ENCODE results near the gene SFMBT1. TPM values are rescaled to one million over a fixed set of nuclear protein-coding genes. Genes with fewer than 3 reads are reported as not detected.

The SFMBT1 gene
- total RNA-seq, 2 donors from 2014 or later: 6.9 to 17.6 TPM

- no peak for DNase-seq
- intact Hi-C loops (cut with DNase I): loop anchor here (5.0 to 10.0 kb wide), 3 partner anchors 144 to 334 kb away; no protein-coding TSS in a partner anchor
These were observed 33.3 kb upstream of the SFMBT1 start for GRCh38 chr3:53079147-53079546.

GRCh38 chr3:53078656-53079055, 32.8 kb upstream of the SFMBT1 start:
- Histone ChIP-seq H3K27ac (no peak overlapping the region), H3K36me3 (replicated peaks in 1 of 2; ENCODE audit: insufficient read depth in 1 of 2, low read depth in 2 of 2) (no peaks in the 10 kb centered on the region), H3K9me3 (no peaks in the 10 kb centered on the region), H3K27me3 (no peaks in the 10 kb centered on the region), H3K4me3 (no peak overlapping the region), H3K4me1 (peaks cover 3% of the 10 kb centered on the region)
- ATAC-seq: no peak
- TF ChIP-seq CTCF (IDR thresholded peaks at IDR 0.05): no peak
- TF ChIP-seq POLR2A (IDR thresholded peaks at IDR 0.05): no peak
- intact Hi-C loops (cut with DNase I): loop anchor here (5.0 to 10.0 kb wide), 3 partner anchors 144 to 334 kb away; no protein-coding TSS in a partner anchor
- 89 to 92% methylated on average over 3 of the region's 3 CpGs for WGBS, 2 donors
- DNase-seq: no peak

More at GRCh38 chr3:53079147-53079546, 33.3 kb upstream of the SFMBT1 start:
- Histone ChIP-seq H3K9me3 (no peaks in the 10 kb centered on the region), H3K27me3 (no peaks in the 10 kb centered on the region), H3K27ac (no peak overlapping the region), H3K36me3 (replicated peaks in 1 of 2; ENCODE audit: insufficient read depth in 1 of 2, low read depth in 2 of 2) (no peaks in the 10 kb centered on the region), H3K4me1 (peaks cover 8% of the 10 kb centered on the region), H3K4me3 (no peak overlapping the region)
- no peak for ATAC-seq
- TF ChIP-seq POLR2A (IDR thresholded peaks at IDR 0.05) (no peak), CTCF (IDR thresholded peaks at IDR 0.05) (no peak)
- WGBS, 2 donors: 91 to 92% methylated on average over 6 of the region's 6 CpGs

GRCh38 chr3:53077476-53078220, 31.8 kb upstream of the SFMBT1 start:
- TF ChIP-seq CTCF (IDR thresholded peaks at IDR 0.05): no peak
- TF ChIP-seq POLR2A (IDR thresholded peaks at IDR 0.05): no peak
- intact Hi-C loops (cut with DNase I): loop anchor here (5.0 to 10.0 kb wide), 3 partner anchors 143 to 333 kb away; no protein-coding TSS in a partner anchor
- Histone ChIP-seq H3K27ac (no peak overlapping the region), H3K4me3 (no peak overlapping the region), H3K4me1 (peaks cover 4% of the 10 kb centered on the region), H3K36me3 (replicated peaks in 1 of 2; ENCODE audit: insufficient read depth in 1 of 2, low read depth in 2 of 2) (no peaks in the 10 kb centered on the region), H3K27me3 (no peaks in the 10 kb centered on the region), H3K9me3 (no peaks in the 10 kb centered on the region)
- ATAC-seq (no peak), DNase-seq (no peak)
- 80 to 91% methylated on average over 8 to 9 of the region's 10 CpGs for WGBS, 2 donors

GRCh38 chr3:53075743-53076140, 29.9 kb upstream of the SFMBT1 start:
- intact Hi-C loops (cut with DNase I): loop anchor here (5.0 to 10.0 kb wide), 3 partner anchors 141 to 331 kb away; no protein-coding TSS in a partner anchor
- no peak for DNase-seq

More at GRCh38 chr3:53075743-53076140, 29.9 kb upstream of the SFMBT1 start:
- 78 to 100% methylated on average over 3 of the region's 3 CpGs for WGBS, 2 donors
- no peak overlapping the region for H3K27ac ChIP-seq
- H3K9me3 ChIP-seq: no peaks in the 10 kb centered on the region
- no peak for TF ChIP-seq CTCF (IDR thresholded peaks at IDR 0.05)
- TF ChIP-seq POLR2A (IDR thresholded peaks at IDR 0.05): no peak
- H3K36me3 ChIP-seq (replicated peaks in 1 of 2; ENCODE audit: insufficient read depth in 1 of 2, low read depth in 2 of 2): no peaks in the 10 kb centered on the region
- peaks cover 12% of the 10 kb centered on the region for H3K4me1 ChIP-seq
- no peak for ATAC-seq
- H3K27me3 ChIP-seq: no peaks in the 10 kb centered on the region
- no peak overlapping the region for H3K4me3 ChIP-seq
